ENCODE results near the gene AK9.

The AK9 gene

GRCh38 chr6:109701774-109702173 lies 10.8 kb upstream of the AK9 start:
- in situ Hi-C loops (cut with HindIII; ENCODE audit: low sequenced_read_pairs) = loop anchor here (25.0 kb wide), 2 partner anchors 361 to 686 kb away; no protein-coding TSS in a partner anchor
- no peak for TF ChIP-seq CTCF (IDR thresholded peaks at IDR 0.05; ENCODE audit: low read depth, low read length, missing control alignments)
- H3K4me3 ChIP-seq (ENCODE audit: low read depth, low read length) = no peak overlapping the region
- no peak for DNase-seq (ENCODE audit: low read depth)

- TF ChIP-seq CTCF (IDR thresholded peaks at IDR 0.05; ENCODE audit: low read depth, low read length, missing control alignments) = no peak
- in situ Hi-C loops (cut with HindIII; ENCODE audit: low sequenced_read_pairs) = loop anchor here (25.0 kb wide), 2 partner anchors 361 to 686 kb away; no protein-coding TSS in a partner anchor
- no peak overlapping the region for H3K4me3 ChIP-seq (ENCODE audit: low read depth, low read length)
- no peak for DNase-seq (ENCODE audit: low read depth)
Observed at GRCh38 chr6:109701221-109701620, 10.2 kb upstream of the AK9 start.

- TF ChIP-seq CTCF (IDR thresholded peaks at IDR 0.05; ENCODE audit: low read depth, low read length, missing control alignments) = no peak
- DNase-seq (ENCODE audit: low read depth) = no peak
- in situ Hi-C loops (cut with HindIII; ENCODE audit: low sequenced_read_pairs) = no loop called here
- no peak overlapping the region for H3K4me3 ChIP-seq (ENCODE audit: low read depth, low read length)
Observed at GRCh38 chr6:109696355-109696754, 5.4 kb upstream of the AK9 start.

GRCh38 chr6:109695468-109695867 lies 4.5 kb upstream of the AK9 start:
- TF ChIP-seq CTCF (IDR thresholded peaks at IDR 0.05; ENCODE audit: low read depth, low read length, missing control alignments) = no peak
- in situ Hi-C loops (cut with HindIII; ENCODE audit: low sequenced_read_pairs) = no loop called here
- no peak overlapping the region for H3K4me3 ChIP-seq (ENCODE audit: low read depth, low read length)
- DNase-seq (ENCODE audit: low read depth) = no peak

GRCh38 chr6:109693111-109693510 lies 2.1 kb upstream of the AK9 start:
- TF ChIP-seq CTCF (IDR thresholded peaks at IDR 0.05; ENCODE audit: low read depth, low read length, missing control alignments) = no peak
- H3K4me3 ChIP-seq (ENCODE audit: low read depth, low read length) = no peak overlapping the region
- in situ Hi-C loops (cut with HindIII; ENCODE audit: low sequenced_read_pairs) = no loop called here
- no peak for DNase-seq (ENCODE audit: low read depth)

- H3K4me3 ChIP-seq (ENCODE audit: low read depth, low read length) = peak overlapping the region; percentile 87
- no peak for TF ChIP-seq CTCF (IDR thresholded peaks at IDR 0.05; ENCODE audit: low read depth, low read length, missing control alignments)
- DNase-seq (ENCODE audit: low read depth) = no peak
- in situ Hi-C loops (cut with HindIII; ENCODE audit: low sequenced_read_pairs) = no loop called here
Observed at GRCh38 chr6:109690373-109690736, 647 bp downstream of the AK9 start.

GRCh38 chr6:109687271-109687761 lies 3.7 kb downstream of the AK9 start:
- peak; percentile 67 for DNase-seq (ENCODE audit: low read depth)
- no peak for TF ChIP-seq CTCF (IDR thresholded peaks at IDR 0.05; ENCODE audit: low read depth, low read length, missing control alignments)
- in situ Hi-C loops (cut with HindIII; ENCODE audit: low sequenced_read_pairs) = no loop called here
- H3K4me3 ChIP-seq (ENCODE audit: low read depth, low read length) = no peak overlapping the region

Measured in astrocyte of the cerebellum (primary cell).